Stimulated activated CD8-positive, alpha-beta memory T cell treated with anti-CD3 and anti-CD28 coated beads, Interleukin-4, amount 100 ng/mL, for 1 hour (primary cell): ENCODE data around the gene SLC37A2.
"Not testable (repeated sequence)": the region's sequence is repeated elsewhere in the genome, so short reads cannot be mapped to it uniquely, and the experiment has no call there.

Experiments
- DNase-seq, 2 donors: peaks; one replicate each; pipeline ENCODE4 v3.0.0-alpha.2; 2020; ENCODE audit warnings: low read depth in 2 of 2, low spot score in 1 of 2

SLC37A2 gene

DNA sequence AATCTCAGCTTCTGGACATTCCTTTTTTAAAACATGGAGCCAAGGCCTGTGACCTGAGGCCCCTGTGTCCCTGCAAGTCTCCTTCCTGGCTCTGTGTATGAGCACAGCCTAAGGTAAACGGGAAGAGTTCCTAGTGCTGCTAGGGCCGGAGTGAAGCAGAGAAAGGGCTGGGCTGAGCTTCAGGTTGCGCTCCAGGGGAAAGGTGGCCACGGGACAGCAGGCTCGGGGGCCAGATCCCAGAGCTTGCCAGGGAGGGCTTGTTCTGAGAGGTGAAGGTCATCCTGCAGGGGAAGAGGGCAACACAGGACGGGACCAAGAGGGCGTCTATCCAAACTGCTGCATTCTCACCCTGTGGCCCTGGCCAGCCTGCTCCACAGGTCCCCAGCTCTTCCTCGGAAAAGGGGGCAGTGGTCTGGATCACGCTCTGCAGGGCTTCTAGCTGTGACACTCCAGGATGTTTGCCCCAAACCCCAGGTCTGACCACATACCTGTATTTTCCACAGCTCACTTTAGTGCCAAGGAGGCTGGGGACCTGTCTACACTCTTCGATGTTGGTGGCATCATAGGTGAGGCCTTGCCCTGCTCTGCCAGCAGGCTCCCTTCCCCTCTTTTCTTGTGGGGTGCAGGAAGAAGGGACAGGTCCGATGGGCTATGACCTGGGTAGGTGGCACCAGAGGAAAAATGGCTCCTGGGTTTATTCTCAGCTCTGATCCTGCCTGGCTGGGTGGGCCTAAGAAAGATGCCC lies 20.4 kb downstream of the SLC37A2 start:
- no peak for DNase-seq

GRCh38 chr11:125084057-125084416 lies 20.9 kb downstream of the SLC37A2 start:
- no peak for DNase-seq

DNA sequence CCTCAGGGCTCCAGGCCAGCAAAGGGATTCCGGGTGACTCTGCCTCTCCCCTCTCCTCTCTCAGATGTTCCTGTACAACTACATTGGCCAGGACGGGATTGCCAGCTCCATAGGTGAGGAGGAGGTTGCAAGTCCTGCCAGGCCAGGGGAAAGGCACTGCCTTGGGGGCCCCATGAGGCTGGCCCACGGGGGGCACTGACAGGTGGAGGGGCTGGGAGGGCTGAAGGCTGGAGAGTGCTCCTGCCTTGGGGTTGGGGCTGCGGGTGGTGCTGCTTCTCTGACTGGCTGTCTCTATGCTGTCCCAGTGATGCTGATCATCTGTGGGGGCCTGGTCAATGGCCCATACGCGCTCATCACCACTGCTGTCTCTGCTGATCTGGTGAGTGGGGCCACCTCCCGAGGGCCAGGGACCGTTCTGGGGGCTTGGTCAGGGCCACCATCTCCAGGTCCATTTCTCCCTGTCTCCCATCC lies 21.7 kb downstream of the SLC37A2 start:
- DNase-seq: no peak

- DNase-seq: no peak
Observed at GRCh38 chr11:125085301-125086081, 22.4 kb downstream of the SLC37A2 start.

- no peak for DNase-seq
Observed at GRCh38 chr11:125086633-125087296, 23.7 kb downstream of the SLC37A2 start.

DNA sequence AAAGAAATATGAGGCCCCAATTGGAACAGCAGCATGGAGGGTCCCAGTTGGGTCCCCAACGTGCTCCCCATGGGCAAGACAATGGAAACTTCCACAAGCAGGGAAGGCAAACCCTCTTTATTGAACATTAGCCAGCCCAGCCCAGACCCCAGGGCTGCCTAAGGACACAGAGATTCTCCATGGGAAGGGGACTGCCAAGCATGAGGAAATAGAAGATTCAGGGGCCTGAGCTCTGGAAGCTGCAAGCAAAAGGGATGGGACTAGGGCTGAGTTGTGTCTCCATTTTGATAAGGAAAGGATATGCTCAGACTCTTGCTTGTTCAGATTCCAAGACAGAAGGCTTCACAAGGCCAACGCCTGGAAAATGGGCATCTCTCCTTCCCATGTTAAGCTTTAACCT lies 25.0 kb downstream of the SLC37A2 start:
- no peak for DNase-seq

- no peak for DNase-seq
Observed at GRCh38 chr11:125088576-125089455, 25.7 kb downstream of the SLC37A2 start.

DNA sequence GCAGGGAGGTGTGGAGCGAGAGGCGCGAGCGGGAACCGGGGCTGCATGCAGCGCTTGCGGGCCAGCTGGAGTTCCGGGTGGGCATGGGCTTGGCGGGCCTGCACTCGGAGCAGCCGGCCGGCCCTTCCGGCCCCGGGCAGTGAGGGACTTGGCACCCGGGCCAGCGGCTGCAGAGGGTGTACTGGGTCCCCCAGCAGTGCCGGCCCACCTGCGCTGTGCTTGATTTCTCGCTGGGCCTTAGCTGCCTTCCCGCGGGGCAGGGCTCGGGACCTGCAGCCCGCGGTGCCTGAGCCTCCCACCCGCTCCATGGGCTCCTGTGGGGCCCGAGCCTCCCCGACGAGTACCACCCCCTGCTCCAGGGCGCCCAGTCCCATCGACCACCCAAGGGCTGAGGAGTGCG lies 26.4 kb downstream of the SLC37A2 start:
- not testable (repeated sequence) for DNase-seq

DNA sequence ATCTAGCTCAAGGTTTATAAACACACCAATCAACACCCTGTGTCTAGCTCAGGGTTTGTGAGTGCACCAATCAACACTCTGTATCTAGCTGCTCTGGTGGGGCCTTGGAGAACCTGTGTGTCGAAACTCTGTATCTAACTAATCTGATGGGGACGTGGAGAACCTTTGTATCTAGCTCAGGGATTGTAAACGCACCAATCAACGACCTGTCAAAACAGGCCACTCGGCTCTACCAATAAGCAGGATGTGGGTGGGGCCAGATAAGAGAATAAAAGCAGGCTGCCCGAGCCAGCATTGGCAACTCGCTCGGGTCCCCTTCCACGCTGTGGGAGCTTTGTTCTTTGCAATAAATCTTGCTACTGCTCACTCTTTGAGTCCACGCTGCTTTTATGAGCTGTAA lies 27.0 kb downstream of the SLC37A2 start:
- DNase-seq: not testable (repeated sequence)

DNA sequence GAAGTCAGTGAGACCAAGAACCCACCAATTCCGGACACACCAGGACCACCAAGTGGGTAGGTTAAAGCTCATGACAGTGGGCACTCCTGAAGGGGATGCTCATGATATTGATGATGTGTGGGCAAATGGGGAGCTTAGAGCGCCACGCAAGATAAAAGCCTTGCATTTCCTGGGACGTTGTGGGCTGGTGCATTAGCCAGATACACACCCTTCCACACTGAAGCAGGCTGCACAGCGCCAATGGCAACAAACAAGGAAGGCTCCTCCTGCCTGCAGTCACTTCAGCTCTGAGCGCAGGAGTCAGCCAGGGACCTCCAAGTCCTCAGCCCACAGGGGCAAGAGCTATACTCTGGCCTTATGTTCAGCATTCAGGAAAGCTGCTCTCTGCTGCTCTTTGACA lies 27.7 kb downstream of the SLC37A2 start:
- no peak for DNase-seq

GRCh38 chr11:125091247-125091876 lies 28.3 kb downstream of the SLC37A2 start:
- DNase-seq: no peak

- DNase-seq: no peak
Observed at GRCh38 chr11:125091877-125092664, 29.0 kb downstream of the SLC37A2 start.

GRCh38 chr11:125092669-125093068 lies 29.6 kb downstream of the SLC37A2 start:
- DNase-seq: no peak

- DNase-seq: no peak
Observed at GRCh38 chr11:125093502-125093901, 30.4 kb downstream of the SLC37A2 start.

DNA sequence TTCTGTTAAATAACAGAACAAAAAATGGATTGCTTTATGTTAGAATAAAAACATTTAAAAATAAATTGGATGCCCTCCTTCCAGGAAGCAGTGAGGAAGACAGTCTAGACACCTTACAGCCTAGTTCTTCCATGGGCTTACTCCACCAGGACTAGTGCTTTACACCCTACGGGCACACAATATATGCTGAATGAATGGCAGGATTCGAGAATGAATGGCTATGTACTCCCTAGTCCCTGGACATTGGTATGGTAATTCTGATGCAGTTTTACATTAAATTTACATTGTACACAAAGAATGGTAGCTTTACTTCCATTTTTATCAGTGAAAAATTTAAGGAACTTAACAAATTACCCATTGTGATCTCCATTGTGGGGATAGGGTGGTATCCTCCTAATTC lies 31.6 kb downstream of the SLC37A2 start:
- DNase-seq: no peak

GRCh38 chr11:125100136-125100535 lies 37.0 kb downstream of the SLC37A2 start:
- no peak for DNase-seq

- DNase-seq: no peak
Observed at GRCh38 chr11:125101596-125101995, 38.5 kb downstream of the SLC37A2 start.

- no peak for DNase-seq
Observed at GRCh38 chr11:125102025-125102424, 38.9 kb downstream of the SLC37A2 start.

GRCh38 chr11:125102510-125102909 lies 39.4 kb downstream of the SLC37A2 start:
- no peak for DNase-seq

DNA sequence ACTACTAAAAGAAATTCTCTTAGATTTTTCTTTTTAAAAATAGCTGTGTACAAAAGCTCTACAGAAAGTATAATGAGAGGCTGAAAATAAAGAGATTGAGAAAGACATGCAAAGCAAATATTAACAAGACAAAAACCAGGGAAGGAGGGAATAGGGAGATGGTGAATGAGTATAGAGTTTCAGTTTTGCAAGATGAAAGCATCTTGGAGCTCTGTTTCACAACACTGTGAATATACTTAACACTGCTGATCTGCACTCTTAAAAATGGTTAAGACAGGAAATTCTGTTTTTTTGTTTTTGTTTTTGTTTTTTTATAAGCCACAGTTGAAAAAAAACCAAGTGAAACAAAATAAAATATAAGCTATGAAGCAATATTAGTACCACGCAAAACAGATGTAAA lies 42.8 kb downstream of the SLC37A2 start:
- no peak for DNase-seq
